CD4-positive, alpha-beta T cell (primary cell): ENCODE results near the gene LGI1. TPM values are rescaled to one million over a fixed set of nuclear protein-coding genes. Genes with fewer than 3 reads are reported as not detected.

Experiments
- ATAC-seq: fragments of 200-7000 bp; cut with Tn5 transposase; one replicate; pipeline ENCODE4 v1.10.0; 2022; ENCODE audit warnings: mild to moderate bottlenecking; ENCODE audit not compliant: poor library complexity
- CTCF ChIA-PET: fragments of 350-600 bp; sonication (Branson Sonifier 250); formaldehyde crosslinking; loops from one replicate; lab custom pipeline; 2021; ENCODE audit warnings: antibody characterized with exemption, inconsistent platforms; lab: Charles Lee
- POLR2A ChIA-PET: fragments of 350-600 bp; sonication (Branson Sonifier 250); formaldehyde crosslinking; loops from one replicate; lab custom pipeline; 2021; ENCODE audit warnings: antibody characterized with exemption, inconsistent platforms; lab: Charles Lee
- DNase-seq, 14 experiments: peaks; one replicate each; pipeline ENCODE4 v3.0.0-alpha.2; 2013 to 2020; ENCODE audit warnings: mixed read lengths in 2 of 14
- H3K27ac ChIP-seq, 2 donors: one replicate each; pipeline versions ENCODE4 v1.5.1 to v1.7.0; 2013; ENCODE audit warnings: low read length in 2 of 2, low read depth in 1 of 2, mild to moderate bottlenecking in 1 of 2
- H3K27me3 ChIP-seq, 2 experiments: 1 replicate in 1 of 2; 2 replicates in 1 of 2; pipeline versions ENCODE4 v1.6.1 to v1.7.0; 2013; ENCODE audit warnings: low read length in 2 of 2, control low read depth in 1 of 2, mild to moderate bottlenecking in 1 of 2, moderate library complexity in 1 of 2; ENCODE audit not compliant: insufficient read depth in 2 of 2, control insufficient read depth in 1 of 2
- H3K36me3 ChIP-seq: one replicate; pipeline ENCODE4 v1.6.1; 2013; ENCODE audit warnings: low read length, control low read depth; ENCODE audit not compliant: insufficient read depth
- H3K4me1 ChIP-seq: one replicate; pipeline ENCODE4 v1.6.1; 2013; ENCODE audit warnings: low read length, control low read depth; ENCODE audit not compliant: insufficient read depth
- H3K4me3 ChIP-seq: one replicate; pipeline ENCODE4 v1.5.1; 2013; ENCODE audit warnings: mild to moderate bottlenecking, low read length, moderate library complexity
- H3K9me3 ChIP-seq, 2 experiments: 1 replicate in 1 of 2; 2 replicates in 1 of 2; pipeline versions ENCODE4 v1.6.1 to v1.7.0; 2013; ENCODE audit warnings: low read length in 2 of 2, mild to moderate bottlenecking in 2 of 2, control low read depth in 1 of 2, moderate library complexity in 1 of 2; ENCODE audit not compliant: control insufficient read depth in 1 of 2, insufficient read depth in 1 of 2
- H3K27ac Mint-ChIP-seq: one replicate; pipeline ENCODE4 v1.8.0; 2020; ENCODE audit warnings: mixed read lengths
- H3K27me3 Mint-ChIP-seq: one replicate; pipeline ENCODE4 v1.8.0; 2021; ENCODE audit warnings: mixed read lengths
- H3K36me3 Mint-ChIP-seq: one replicate; pipeline ENCODE4 v1.8.0; 2021; ENCODE audit warnings: low read depth, mixed read lengths
- H3K4me1 Mint-ChIP-seq: one replicate; pipeline ENCODE4 v1.8.0; 2021; ENCODE audit warnings: low read depth, mixed read lengths
- H3K4me3 Mint-ChIP-seq: one replicate; pipeline ENCODE4 v1.8.0; 2020; ENCODE audit warnings: mild to moderate bottlenecking, mixed read lengths
- H3K9me3 Mint-ChIP-seq: one replicate; pipeline ENCODE4 v1.8.0; 2020; ENCODE audit warnings: mixed read lengths
- intact Hi-C, 2 experiments: fragments of 100-400 bp; cut with DNase I in 1 of 2; cut with micrococcal nuclease in 1 of 2; formaldehyde crosslinking; loops; one replicate each; pipeline versions ENCODE4 v1.15.1 to v1.9.0; 2023 to 2025; cut with DNase I, micrococcal nuclease
- total RNA-seq, 174 experiments: library from RNA in 2 of 174; stranded (reverse) in 2 of 174; gene quantifications; one replicate each; pipeline ENCODE4 v1.2.3 and lab custom pipeline; 2021 to 2026
- TF ChIP-seq, protein P1 (sequence below): fragments of 200-600 bp; IDR thresholded peaks from one replicate; pipeline ENCODE4 v1.8.0; 2022; ENCODE audit warnings: antibody characterized with exemption, mild to moderate bottlenecking

Gene LGI1
- total RNA-seq, 2 experiments from 2014 or later, result not detected

DNA sequence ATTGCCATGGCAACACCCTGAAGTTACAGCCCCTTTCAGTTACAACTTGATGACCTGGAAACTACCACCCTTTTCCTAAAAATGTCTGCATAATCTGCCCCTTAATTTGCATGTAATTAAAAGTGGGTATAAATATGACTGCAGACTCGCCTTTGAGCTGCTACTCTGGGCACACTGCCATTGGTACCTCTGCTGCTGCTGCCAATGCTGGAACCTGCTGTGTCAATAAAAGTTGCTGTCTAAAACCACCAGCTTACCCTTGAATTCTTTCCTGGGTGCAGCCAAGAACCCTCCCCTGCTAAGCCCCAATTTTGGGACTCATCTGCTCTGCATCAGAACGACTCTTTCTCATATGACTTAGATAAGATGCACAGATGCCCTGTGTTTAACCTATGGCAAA lies 45.1 kb upstream of the LGI1 start:
- ChIA-PET POLR2A (no interaction called here), CTCF (no interaction called here)
- Mint-ChIP-seq H3K4me3 (no peak overlapping the region), H3K36me3 (no peaks in the 10 kb centered on the region), H3K4me1 (no peaks in the 10 kb centered on the region), H3K9me3 (no peaks in the 10 kb centered on the region), H3K27ac (no peak overlapping the region), H3K27me3 (peaks cover 10% of the 10 kb centered on the region)
- no peaks in the 10 kb centered on the region for H3K4me1 ChIP-seq
- H3K36me3 ChIP-seq, result no peaks in the 10 kb centered on the region
- no peak for ATAC-seq
- intact Hi-C loops, result no loop called here
- no peaks in the 10 kb centered on the region for H3K27me3 ChIP-seq
- H3K4me3 ChIP-seq, result no peak overlapping the region
- TF ChIP-seq, protein P1, sequence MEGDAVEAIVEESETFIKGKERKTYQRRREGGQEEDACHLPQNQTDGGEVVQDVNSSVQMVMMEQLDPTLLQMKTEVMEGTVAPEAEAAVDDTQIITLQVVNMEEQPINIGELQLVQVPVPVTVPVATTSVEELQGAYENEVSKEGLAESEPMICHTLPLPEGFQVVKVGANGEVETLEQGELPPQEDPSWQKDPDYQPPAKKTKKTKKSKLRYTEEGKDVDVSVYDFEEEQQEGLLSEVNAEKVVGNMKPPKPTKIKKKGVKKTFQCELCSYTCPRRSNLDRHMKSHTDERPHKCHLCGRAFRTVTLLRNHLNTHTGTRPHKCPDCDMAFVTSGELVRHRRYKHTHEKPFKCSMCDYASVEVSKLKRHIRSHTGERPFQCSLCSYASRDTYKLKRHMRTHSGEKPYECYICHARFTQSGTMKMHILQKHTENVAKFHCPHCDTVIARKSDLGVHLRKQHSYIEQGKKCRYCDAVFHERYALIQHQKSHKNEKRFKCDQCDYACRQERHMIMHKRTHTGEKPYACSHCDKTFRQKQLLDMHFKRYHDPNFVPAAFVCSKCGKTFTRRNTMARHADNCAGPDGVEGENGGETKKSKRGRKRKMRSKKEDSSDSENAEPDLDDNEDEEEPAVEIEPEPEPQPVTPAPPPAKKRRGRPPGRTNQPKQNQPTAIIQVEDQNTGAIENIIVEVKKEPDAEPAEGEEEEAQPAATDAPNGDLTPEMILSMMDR, result no peak
- H3K27ac ChIP-seq, result no peak overlapping the region
- no peaks in the 10 kb centered on the region for H3K9me3 ChIP-seq
- DNase-seq, result no peak

GRCh38 chr10:93715345-93715744 lies 42.4 kb upstream of the LGI1 start:
- H3K27ac ChIP-seq, result no peak overlapping the region
- TF ChIP-seq, protein P1, result no peak
- H3K9me3 Mint-ChIP-seq, result no peaks in the 10 kb centered on the region
- H3K4me1 Mint-ChIP-seq, result no peaks in the 10 kb centered on the region
- H3K27me3 Mint-ChIP-seq, result peaks cover 32% of the 10 kb centered on the region
- intact Hi-C loops, result no loop called here
- no peak overlapping the region for H3K4me3 Mint-ChIP-seq
- ATAC-seq, result no peak
- POLR2A ChIA-PET, result no interaction called here
- no peaks in the 10 kb centered on the region for H3K9me3 ChIP-seq
- H3K27me3 ChIP-seq, result no peaks in the 10 kb centered on the region
- no peaks in the 10 kb centered on the region for H3K36me3 Mint-ChIP-seq
- no peaks in the 10 kb centered on the region for H3K36me3 ChIP-seq
- no peak overlapping the region for H3K27ac Mint-ChIP-seq
- CTCF ChIA-PET, result no interaction called here
- peak in 3 of 14 experiments; percentile 24 to 28 (median 26) for DNase-seq
- no peaks in the 10 kb centered on the region for H3K4me1 ChIP-seq
- H3K4me3 ChIP-seq, result no peak overlapping the region

GRCh38 chr10:93716766-93717165 lies 41.0 kb upstream of the LGI1 start:
- ATAC-seq, result no peak

More at GRCh38 chr10:93716766-93717165, 41.0 kb upstream of the LGI1 start:
- no peak overlapping the region for H3K27ac Mint-ChIP-seq
- H3K9me3 Mint-ChIP-seq, result no peaks in the 10 kb centered on the region
- Histone ChIP-seq H3K27ac (no peak overlapping the region), H3K4me3 (no peak overlapping the region), H3K36me3 (no peaks in the 10 kb centered on the region), H3K27me3 (no peaks in the 10 kb centered on the region), H3K9me3 (no peaks in the 10 kb centered on the region), H3K4me1 (no peaks in the 10 kb centered on the region)
- DNase-seq, result no peak
- peaks cover 42% of the 10 kb centered on the region for H3K27me3 Mint-ChIP-seq
- POLR2A ChIA-PET, result no interaction called here
- H3K4me1 Mint-ChIP-seq, result no peaks in the 10 kb centered on the region
- CTCF ChIA-PET, result no interaction called here
- no peaks in the 10 kb centered on the region for H3K36me3 Mint-ChIP-seq
- no peak overlapping the region for H3K4me3 Mint-ChIP-seq
- intact Hi-C loops, result no loop called here
- TF ChIP-seq, protein P1, result no peak
